22Rv1 (cell line): ENCODE measurements around the gene LRRC27.

Experiments used
- ZFX ChIP-seq: fragments of 450-650 bp; IDR thresholded peaks from 2 replicates; pipeline ENCODE4 v1.6.1; 2017; ENCODE audit warnings: antibody characterized with exemption, borderline replicate concordance
- TF ChIP-seq, protein P1 (sequence below): fragments of 450-650 bp; IDR thresholded peaks from 2 replicates; pipeline ENCODE4 v1.5.1; 2017; ENCODE audit warnings: mild to moderate bottlenecking

DNA sequence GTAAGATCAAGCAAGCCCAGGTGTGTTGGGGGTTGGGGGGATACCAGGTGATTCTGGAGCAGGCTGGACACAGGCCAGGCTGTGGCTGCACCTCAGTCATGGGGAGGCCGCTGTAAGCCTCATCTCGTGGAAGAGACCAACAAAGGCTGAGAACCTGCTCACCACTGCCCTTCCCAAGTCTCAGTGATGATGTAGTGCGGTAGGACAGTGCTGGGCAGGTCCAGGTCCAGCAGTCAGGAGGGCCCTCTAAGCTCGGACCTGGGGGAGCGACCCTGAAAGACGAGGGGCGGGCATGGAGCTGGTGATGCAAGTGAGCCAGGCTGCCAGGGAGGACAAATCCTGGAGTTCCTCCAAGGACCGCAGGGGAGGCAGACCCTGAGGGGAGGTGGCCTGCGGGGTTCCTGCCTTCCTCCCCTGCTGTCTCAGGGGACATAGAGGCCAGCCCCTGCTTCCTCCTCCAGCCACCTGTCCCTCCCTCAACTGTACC is 61.7 kb downstream of the LRRC27 start:
- TF ChIP-seq, protein P1, sequence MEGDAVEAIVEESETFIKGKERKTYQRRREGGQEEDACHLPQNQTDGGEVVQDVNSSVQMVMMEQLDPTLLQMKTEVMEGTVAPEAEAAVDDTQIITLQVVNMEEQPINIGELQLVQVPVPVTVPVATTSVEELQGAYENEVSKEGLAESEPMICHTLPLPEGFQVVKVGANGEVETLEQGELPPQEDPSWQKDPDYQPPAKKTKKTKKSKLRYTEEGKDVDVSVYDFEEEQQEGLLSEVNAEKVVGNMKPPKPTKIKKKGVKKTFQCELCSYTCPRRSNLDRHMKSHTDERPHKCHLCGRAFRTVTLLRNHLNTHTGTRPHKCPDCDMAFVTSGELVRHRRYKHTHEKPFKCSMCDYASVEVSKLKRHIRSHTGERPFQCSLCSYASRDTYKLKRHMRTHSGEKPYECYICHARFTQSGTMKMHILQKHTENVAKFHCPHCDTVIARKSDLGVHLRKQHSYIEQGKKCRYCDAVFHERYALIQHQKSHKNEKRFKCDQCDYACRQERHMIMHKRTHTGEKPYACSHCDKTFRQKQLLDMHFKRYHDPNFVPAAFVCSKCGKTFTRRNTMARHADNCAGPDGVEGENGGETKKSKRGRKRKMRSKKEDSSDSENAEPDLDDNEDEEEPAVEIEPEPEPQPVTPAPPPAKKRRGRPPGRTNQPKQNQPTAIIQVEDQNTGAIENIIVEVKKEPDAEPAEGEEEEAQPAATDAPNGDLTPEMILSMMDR = no peak
- TF ChIP-seq ZFX = no peak
